HG02588 (cell line): ENCODE data around the gene FBXO33.

Experiments
- ATAC-seq: cut with Tn5 transposase; IDR thresholded peaks from one replicate; pipeline ENCODE4 v1.9.1; 2021; ENCODE audit warnings: mild to moderate bottlenecking, moderate library complexity; ENCODE audit not compliant: unreplicated experiment

Gene FBXO33

GRCh38 chr14:39431416-39432178 lies 636 bp downstream of the FBXO33 start:
- peak; percentile 19 for ATAC-seq

- ATAC-seq, result no peak
These were observed 1.3 kb downstream of the FBXO33 start for GRCh38 chr14:39430762-39431415.

- no peak for ATAC-seq
These were observed 4.1 kb downstream of the FBXO33 start for GRCh38 chr14:39428118-39428517.

GRCh38 chr14:39426605-39427004 lies 5.6 kb downstream of the FBXO33 start:
- no peak for ATAC-seq

GRCh38 chr14:39425947-39426346 lies 6.3 kb downstream of the FBXO33 start:
- no peak for ATAC-seq

- no peak for ATAC-seq
These were observed 8.4 kb downstream of the FBXO33 start for GRCh38 chr14:39423793-39424192.

- no peak for ATAC-seq
These were observed 10.0 kb downstream of the FBXO33 start for GRCh38 chr14:39422243-39422642.

- no peak for ATAC-seq
These were observed 13.0 kb downstream of the FBXO33 start for GRCh38 chr14:39419272-39419671.

GRCh38 chr14:39417014-39417413 lies 15.2 kb downstream of the FBXO33 start:
- ATAC-seq, result no peak

- ATAC-seq, result no peak
These were observed 16.2 kb downstream of the FBXO33 start for GRCh38 chr14:39416072-39416471.

GRCh38 chr14:39406560-39406959 lies 25.7 kb downstream of the FBXO33 start:
- ATAC-seq, result no peak

GRCh38 chr14:39398382-39398781 lies 33.9 kb downstream of the FBXO33 start:
- ATAC-seq, result no peak

GRCh38 chr14:39396448-39396847 lies 35.8 kb downstream of the FBXO33 start:
- ATAC-seq, result no peak

GRCh38 chr14:39395555-39396254 lies 36.5 kb downstream of the FBXO33 start:
- ATAC-seq, result no peak

GRCh38 chr14:39393289-39393688 lies 38.9 kb downstream of the FBXO33 start:
- ATAC-seq, result no peak

- no peak for ATAC-seq
These were observed 48.1 kb downstream of the FBXO33 start for GRCh38 chr14:39384177-39384576.

GRCh38 chr14:39383741-39384140 lies 48.5 kb downstream of the FBXO33 start:
- no peak for ATAC-seq

GRCh38 chr14:39383026-39383660 lies 49.1 kb downstream of the FBXO33 start:
- ATAC-seq, result no peak

GRCh38 chr14:39382463-39382862 lies 49.8 kb downstream of the FBXO33 start:
- ATAC-seq, result no peak

GRCh38 chr14:39381366-39381765 lies 50.9 kb downstream of the FBXO33 start:
- no peak for ATAC-seq

GRCh38 chr14:39376667-39377403 lies 55.4 kb downstream of the FBXO33 start:
- ATAC-seq, result no peak
